GM13977 (cell line): ENCODE results near the gene OPRPN.

Source experiments
- DNase-seq: peaks from one replicate; pipeline ENCODE4 v3.0.0; 2012; ENCODE audit warnings: low spot score
- CTCF ChIP-seq: IDR thresholded peaks from 2 replicates; pipeline ENCODE4 v1.5.1; 2012; ENCODE audit warnings: mild to moderate bottlenecking, control low read depth; ENCODE audit not compliant: insufficient read depth; ENCODE audit errors: extremely low read depth, missing control alignments
- in situ Hi-C: fragments of 300-500 bp; cut with MboI; formaldehyde crosslinking; loops from one replicate; pipeline ENCODE4 v1.12.0; 2022; ENCODE audit warnings: low sequenced_read_pairs, low pct_unique_long_range_greater_than_20kb, mixed read lengths, inconsistent platforms; ENCODE audit not compliant: unreplicated experiment

Gene OPRPN

GRCh38 chr4:70397580-70397979, at the start of gene OPRPN:
OPRPN (plus strand) TSS chr4:70397940; CDS start chr4:70399286, 1,346 bp downstream.
- in situ Hi-C loops = no loop called here
- DNase-seq = no peak
- TF ChIP-seq CTCF = no peak

- TF ChIP-seq CTCF = no peak
- in situ Hi-C loops = no loop called here
- DNase-seq = no peak
These were observed 41.6 kb upstream of the OPRPN start for GRCh38 chr4:70356185-70356584.

GRCh38 chr4:70359115-70359661, 38.6 kb upstream of the OPRPN start:
- TF ChIP-seq CTCF = no peak
- in situ Hi-C loops = no loop called here
- DNase-seq = no peak

GRCh38 chr4:70360460-70360859, 37.3 kb upstream of the OPRPN start, which contains the start of gene SMR3A:
SMR3A (plus strand) TSS chr4:70360760; CDS start chr4:70362116, 1,356 bp downstream.
- in situ Hi-C loops = no loop called here
- DNase-seq = no peak
- no peak for TF ChIP-seq CTCF

GRCh38 chr4:70364002-70364401, 33.7 kb upstream of the OPRPN start:
- in situ Hi-C loops = no loop called here
- TF ChIP-seq CTCF = no peak
- no peak for DNase-seq

GRCh38 chr4:70365479-70365878, 32.3 kb upstream of the OPRPN start:
- DNase-seq = no peak
- in situ Hi-C loops = no loop called here
- TF ChIP-seq CTCF = no peak
